C4-2B (cell line): ENCODE data around the gene ARSB.

Experiments used
- H3K27ac ChIP-seq: fragments of 450-650 bp; 2 replicates; pipeline ENCODE4 v1.5.1; 2017
- CTCF ChIP-seq: fragments of 450-650 bp; conservative IDR thresholded peaks from 2 replicates; pipeline ENCODE4 v1.5.1; 2017; ENCODE audit warnings: mild to moderate bottlenecking
- ZFX ChIP-seq: fragments of 450-650 bp; IDR thresholded peaks from 2 replicates; pipeline ENCODE4 v1.6.1; 2017

The ARSB gene

GRCh38 chr5:78930721-78931120, 54.4 kb downstream of the ARSB start:
- no peak overlapping the region for H3K27ac ChIP-seq

GRCh38 chr5:78929833-78930232, 55.3 kb downstream of the ARSB start:
- H3K27ac ChIP-seq = no peak overlapping the region
- TF ChIP-seq CTCF = no peak
- TF ChIP-seq ZFX = no peak

More at GRCh38 chr5:78930721-78931120, 54.4 kb downstream of the ARSB start:
- no peak for TF ChIP-seq ZFX

- no peak overlapping the region for H3K27ac ChIP-seq
- TF ChIP-seq ZFX = no peak
- no peak for TF ChIP-seq CTCF
These were observed 57.3 kb downstream of the ARSB start for GRCh38 chr5:78927657-78928282.

GRCh38 chr5:78926252-78926651, 58.9 kb downstream of the ARSB start:
- TF ChIP-seq ZFX (no peak), CTCF (no peak)
- no peak overlapping the region for H3K27ac ChIP-seq

GRCh38 chr5:78925129-78925876, 59.8 kb downstream of the ARSB start:
- TF ChIP-seq ZFX (no peak), CTCF (no peak)
- H3K27ac ChIP-seq = no peak overlapping the region

GRCh38 chr5:78923622-78923970, 61.5 kb downstream of the ARSB start:
- no peak overlapping the region for H3K27ac ChIP-seq
- no peak for TF ChIP-seq CTCF
- TF ChIP-seq ZFX = no peak

- H3K27ac ChIP-seq = no peak overlapping the region
- no peak for TF ChIP-seq ZFX
- TF ChIP-seq CTCF = no peak
These were observed 62.1 kb downstream of the ARSB start for GRCh38 chr5:78922879-78923621.
